HEK293 (cell line): ENCODE results near the gene CLASP1.

ENCODE experiments used
- CTCF ChIA-PET: fragments of 350-600 bp; formaldehyde crosslinking; extraction: SDS; loops from one replicate; lab custom pipeline; 2021; ENCODE audit warnings: antibody characterized with exemption; lab: Yijun Ruan, JAX
- POLR2A ChIA-PET: fragments of 300-600 bp; formaldehyde crosslinking; extraction: SDS; loops from one replicate; lab custom pipeline; 2020; ENCODE audit warnings: antibody characterized with exemption, inconsistent platforms; lab: Yijun Ruan, JAX
- H3K27ac ChIP-seq: fragments of 200-500 bp; sonication (Bioruptor generic); 2 replicates; pipeline ENCODE4 v1.5.1; 2014; ENCODE audit warnings: low read depth, low read length, control low read depth, inconsistent platforms; ENCODE audit errors: extremely low read depth
- H3K36me3 ChIP-seq, 2 experiments: fragments of 200-500 bp in 1 of 2; sonication (Bioruptor generic) in 1 of 2; 1 replicate in 1 of 2; 2 replicates in 1 of 2; pipeline ENCODE4 v1.5.1; 2014 to 2017; ENCODE audit warnings: inconsistent platforms in 2 of 2, low read length in 2 of 2; ENCODE audit not compliant: control insufficient read depth in 2 of 2, insufficient read depth in 1 of 2
- H3K4me1 ChIP-seq: fragments of 200-500 bp; sonication (Bioruptor generic); 2 replicates; pipeline ENCODE4 v1.5.1; 2014; ENCODE audit warnings: mild to moderate bottlenecking, low read length, inconsistent platforms; ENCODE audit not compliant: control insufficient read depth, insufficient read depth
- H3K4me3 ChIP-seq: 2 replicates; pipeline ENCODE4 v1.5.1; 2011; ENCODE audit warnings: low read depth, mild to moderate bottlenecking, control low read depth, low read length, moderate library complexity
- H3K9me3 ChIP-seq: fragments of 200-500 bp; sonication (Bioruptor generic); 2 replicates; pipeline ENCODE4 v1.5.1; 2014; ENCODE audit warnings: low read depth, low read length, inconsistent platforms; ENCODE audit not compliant: control insufficient read depth, insufficient read depth
- KLF16 ChIP-seq: fragments of 450-650 bp; formaldehyde crosslinking; IDR thresholded peaks from 2 replicates; pipeline ENCODE4 v1.5.1; 2017; ENCODE audit warnings: missing biosample characterization, missing genetic modification characterization
- PBX3 ChIP-seq: sonication (generic); formaldehyde crosslinking; IDR thresholded peaks from 2 replicates; pipeline ENCODE4 v1.8.1; 2022; ENCODE audit warnings: mild to moderate bottlenecking, moderate library complexity, missing genetic modification reagents
- PRDM1 ChIP-seq: fragments of 450-650 bp; formaldehyde crosslinking; IDR thresholded peaks from 2 replicates; pipeline ENCODE4; 2016; ENCODE audit warnings: missing biosample characterization, missing genetic modification characterization
- PRDM6 ChIP-seq: fragments of 450-650 bp; formaldehyde crosslinking; IDR thresholded peaks from 2 replicates; pipeline ENCODE4 v1.5.1; 2017; ENCODE audit warnings: missing biosample characterization, missing genetic modification characterization
- RBAK ChIP-seq: fragments of 450-650 bp; formaldehyde crosslinking; IDR thresholded peaks from 2 replicates; pipeline ENCODE4 v1.5.1; 2016; ENCODE audit warnings: missing biosample characterization, missing genetic modification characterization
- SP3 ChIP-seq: fragments of 450-650 bp; formaldehyde crosslinking; IDR thresholded peaks from 2 replicates; pipeline ENCODE4 v1.5.1; 2016; ENCODE audit warnings: missing biosample characterization, missing genetic modification characterization
- ZFHX2 ChIP-seq: fragments of 450-650 bp; formaldehyde crosslinking; conservative IDR thresholded peaks from 2 replicates; pipeline ENCODE4 v1.5.1; 2016; ENCODE audit warnings: missing biosample characterization, missing genetic modification characterization
- ZFP69B ChIP-seq: fragments of 450-650 bp; formaldehyde crosslinking; IDR thresholded peaks from 2 replicates; pipeline ENCODE4 v1.5.1; 2016; ENCODE audit warnings: missing biosample characterization, missing genetic modification characterization
- ZNF112 ChIP-seq: fragments of 450-650 bp; formaldehyde crosslinking; IDR thresholded peaks from 2 replicates; pipeline ENCODE4 v1.5.0; 2017; ENCODE audit warnings: missing biosample characterization, missing genetic modification characterization
- ZNF2 ChIP-seq: fragments of 450-650 bp; formaldehyde crosslinking; IDR thresholded peaks from 2 replicates; pipeline ENCODE4 v1.5.1; 2016; ENCODE audit warnings: missing biosample characterization, missing genetic modification characterization
- ZNF394 ChIP-seq: fragments of 450-650 bp; formaldehyde crosslinking; IDR thresholded peaks from 2 replicates; pipeline ENCODE4 v1.5.1; 2016; ENCODE audit warnings: missing biosample characterization, missing genetic modification characterization, mild to moderate bottlenecking, moderate library complexity, borderline replicate concordance
- ZNF510 ChIP-seq: fragments of 450-650 bp; formaldehyde crosslinking; IDR thresholded peaks from 2 replicates; pipeline ENCODE4 v1.5.1; 2018; ENCODE audit warnings: mild to moderate bottlenecking, missing genetic modification characterization, missing biosample characterization; ENCODE audit not compliant: insufficient replicate concordance
- ZNF571 ChIP-seq: fragments of 450-650 bp; formaldehyde crosslinking; IDR thresholded peaks from 2 replicates; pipeline ENCODE4 v1.5.0; 2017; ENCODE audit warnings: missing biosample characterization, missing genetic modification characterization
- ZNF639 ChIP-seq: fragments of 450-650 bp; formaldehyde crosslinking; IDR thresholded peaks from 2 replicates; pipeline ENCODE4 v1.5.1; 2016; ENCODE audit warnings: missing biosample characterization, missing genetic modification characterization
- ZNF707 ChIP-seq: fragments of 450-650 bp; formaldehyde crosslinking; IDR thresholded peaks from 2 replicates; pipeline ENCODE4 v1.5.1; 2016; ENCODE audit warnings: missing biosample characterization, missing genetic modification characterization
- ZSCAN18 ChIP-seq: fragments of 450-650 bp; formaldehyde crosslinking; IDR thresholded peaks from 2 replicates; pipeline ENCODE4 v1.5.1; 2016; ENCODE audit warnings: missing biosample characterization, missing genetic modification characterization

CLASP1 gene

GRCh38 chr2:121510857-121511256 lies 138.4 kb downstream of the CLASP1 start:
- Histone ChIP-seq H3K4me1 (no peaks in the 10 kb centered on the region), H3K9me3 (no peaks in the 10 kb centered on the region), H3K36me3 (peaks cover 0 to 24% of the 10 kb centered on the region in 2 experiments; a peak in 1 of 3 replicates), H3K27ac (no peak overlapping the region), H3K4me3 (no peak overlapping the region)
- TF ChIP-seq ZNF510 (tag by site-specific recombination) (no peak), ZNF639 (tag by site-specific recombination) (no peak)
- CTCF ChIA-PET: no interaction called here
- POLR2A ChIA-PET: no interaction called here

GRCh38 chr2:121506621-121507020 lies 142.6 kb downstream of the CLASP1 start:
- H3K27ac ChIP-seq: no peak overlapping the region
- TF ChIP-seq PBX3 (CRISPR knock-in tag) (no peak), ZNF394 (no peak), KLF16 (tag by site-specific recombination) (no peak)
- no peak overlapping the region for H3K4me3 ChIP-seq
- no peaks in the 10 kb centered on the region for H3K9me3 ChIP-seq
- ChIA-PET POLR2A (no interaction called here), CTCF (interaction anchor here (0.6 kb wide), 1 partner anchor 31 kb away, joined by 3 read pairs; no protein-coding TSS in a partner anchor)
- no peaks in the 10 kb centered on the region; the same call in 1 of the 2 replicates for H3K4me1 ChIP-seq
- H3K36me3 ChIP-seq: peaks cover 0 to 22% of the 10 kb centered on the region in 2 experiments; a peak in 2 of 3 replicates

- no peak overlapping the region for H3K4me3 ChIP-seq
- no peak overlapping the region for H3K27ac ChIP-seq
- no peaks in the 10 kb centered on the region for H3K9me3 ChIP-seq
- POLR2A ChIA-PET: interaction anchor here (0.5 kb wide), 1 partner anchor 19 kb away, joined by 3 read pairs; no protein-coding TSS in a partner anchor
- H3K36me3 ChIP-seq: peaks cover 0 to 26% of the 10 kb centered on the region in 2 experiments; a peak in 2 of 3 replicates
- CTCF ChIA-PET: interaction anchor here (0.6 kb wide), 1 partner anchor 31 kb away, joined by 3 read pairs; no protein-coding TSS in a partner anchor
- H3K4me1 ChIP-seq: no peaks in the 10 kb centered on the region; the same call in 1 of the 2 replicates
- TF ChIP-seq RBAK (tag by site-specific recombination) (no peak), ZSCAN18 (tag by site-specific recombination) (no peak), PRDM1 (tag by site-specific recombination) (no peak), SP3 (tag by site-specific recombination) (no peak), ZFP69B (no peak), ZNF112 (tag by site-specific recombination) (no peak), PRDM6 (tag by site-specific recombination) (no peak), ZNF571 (tag by site-specific recombination) (no peak), ZFHX2 (tag by site-specific recombination) (no peak), ZNF707 (tag by site-specific recombination) (no peak), ZNF2 (tag by site-specific recombination) (no peak)
These were observed 143.2 kb downstream of the CLASP1 start for GRCh38 chr2:121505986-121506586.
